DND-41 (cell line): ENCODE results near the gene LEMD2.

Experiments
- CTCF ChIP-seq: IDR thresholded peaks from 2 replicates; pipeline ENCODE4 v1.5.1; 2012; ENCODE audit warnings: borderline replicate concordance, low read length, moderate library complexity, mild to moderate bottlenecking; ENCODE audit not compliant: poor library complexity, severe bottlenecking; ENCODE audit errors: extremely low read depth
- EZH2 ChIP-seq: IDR thresholded peaks from 3 replicates; pipeline ENCODE4 v1.6.1; 2012; ENCODE audit warnings: borderline replicate concordance, low read depth, mild to moderate bottlenecking, moderate library complexity, low read length, inconsistent platforms; ENCODE audit not compliant: severe bottlenecking

GRCh38 chr6:33778444-33779121 lies 10.3 kb downstream of the LEMD2 start:
- TF ChIP-seq CTCF (no peak), EZH2 (no peak)
